ENCODE data around the gene IL18.

Gene IL18

GRCh38 chr11:112163875-112164685 is at the start of gene IL18:
Gene IL18 (minus strand): TSS chr11:112164094. CDS start chr11:112155053, 9,041 bp downstream.
- no peak within 1 kb of the TSS for H3K4me3 ChIP-seq (replicated peaks; ENCODE audit: low read depth, low read length)
- no peak for DNase-seq (ENCODE audit: extremely low read depth, low read depth)
- TF ChIP-seq CTCF (IDR thresholded peaks at IDR 0.05; ENCODE audit: low read depth, low read length, missing control alignments) = no peak

DNA sequence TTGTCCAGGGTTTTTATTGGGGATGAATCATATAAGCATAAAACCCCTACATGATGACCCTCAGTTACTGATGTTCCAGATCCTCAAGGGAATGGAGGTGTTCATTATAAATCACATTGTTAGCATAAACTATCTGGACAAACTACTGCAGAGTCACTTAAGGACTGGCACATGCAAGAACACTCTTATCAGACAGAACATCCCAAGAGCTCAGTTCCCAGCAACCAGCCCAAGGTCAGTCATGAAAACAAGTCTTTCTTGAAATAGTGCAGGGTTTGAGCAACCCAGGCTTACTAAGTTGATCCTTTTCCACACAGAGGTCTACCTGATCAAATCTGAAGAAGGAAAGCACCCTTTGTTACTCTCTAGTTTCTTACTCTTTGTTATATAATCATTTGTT is 48.8 kb upstream of the IL18 start:
- H3K4me3 ChIP-seq (replicated peaks; ENCODE audit: low read depth, low read length) = no peak overlapping the region
- DNase-seq (ENCODE audit: extremely low read depth, low read depth) = no peak
- TF ChIP-seq CTCF (IDR thresholded peaks at IDR 0.05; ENCODE audit: low read depth, low read length, missing control alignments) = no peak

- TF ChIP-seq CTCF (IDR thresholded peaks at IDR 0.05; ENCODE audit: low read depth, low read length, missing control alignments) = no peak
- DNase-seq (ENCODE audit: extremely low read depth, low read depth) = no peak
Measured at GRCh38 chr11:112212290-112212689, 48.4 kb upstream of the IL18 start.

GRCh38 chr11:112211536-112211935 is 47.6 kb upstream of the IL18 start:
- no peak for DNase-seq (ENCODE audit: extremely low read depth, low read depth)
- no peak for TF ChIP-seq CTCF (IDR thresholded peaks at IDR 0.05; ENCODE audit: low read depth, low read length, missing control alignments)
- no peak overlapping the region for H3K4me3 ChIP-seq (replicated peaks; ENCODE audit: low read depth, low read length)

More at GRCh38 chr11:112212290-112212689, 48.4 kb upstream of the IL18 start:
- H3K4me3 ChIP-seq (replicated peaks; ENCODE audit: low read depth, low read length) = no peak overlapping the region

DNA sequence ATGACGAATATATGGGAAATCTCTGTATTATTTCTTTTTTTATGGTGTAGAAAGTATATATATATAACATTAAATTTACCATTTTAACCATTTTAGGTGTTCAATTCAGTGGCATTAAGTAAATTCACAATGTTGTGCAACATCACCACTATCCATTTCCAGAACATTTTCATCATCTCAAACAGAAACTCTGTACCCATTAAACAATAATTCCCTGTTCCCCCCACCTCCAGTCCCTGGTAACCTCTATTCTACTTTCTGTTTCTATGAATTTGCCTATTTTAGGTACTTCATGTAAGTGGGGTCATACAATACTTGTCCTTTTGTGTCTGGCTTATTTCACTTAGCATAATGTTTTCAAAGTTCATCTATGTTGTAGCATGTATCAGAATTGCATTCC is 47.0 kb upstream of the IL18 start:
- DNase-seq (ENCODE audit: extremely low read depth, low read depth) = no peak
- no peak overlapping the region for H3K4me3 ChIP-seq (replicated peaks; ENCODE audit: low read depth, low read length)
- no peak for TF ChIP-seq CTCF (IDR thresholded peaks at IDR 0.05; ENCODE audit: low read depth, low read length, missing control alignments)

DNA sequence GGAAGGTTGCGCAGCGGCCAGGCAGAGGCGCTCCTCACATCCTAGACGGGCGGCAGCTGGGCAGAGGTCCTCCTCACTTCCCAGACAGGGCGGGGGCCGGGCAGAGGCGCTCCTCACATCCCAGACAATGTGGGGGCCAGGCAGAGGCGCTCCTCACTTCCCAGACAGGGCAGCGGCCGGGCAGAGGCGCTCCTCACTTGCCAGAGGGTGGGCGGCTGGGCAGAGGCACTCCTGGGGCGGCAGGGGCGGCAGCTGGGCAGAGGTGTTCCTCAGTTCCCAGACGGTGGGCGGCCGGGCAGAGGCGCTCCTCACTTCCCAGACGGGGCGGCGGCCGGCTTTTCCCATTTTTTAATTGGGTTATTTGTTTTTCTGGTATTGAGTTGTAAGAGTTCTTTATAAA is 42.2 kb upstream of the IL18 start:
- no peak overlapping the region for H3K4me3 ChIP-seq (replicated peaks; ENCODE audit: low read depth, low read length)
- TF ChIP-seq CTCF (IDR thresholded peaks at IDR 0.05; ENCODE audit: low read depth, low read length, missing control alignments) = no peak
- no peak for DNase-seq (ENCODE audit: extremely low read depth, low read depth)
